RPMI8226 (cell line): ENCODE measurements around the gene SPG7.

Experiments
- DNase-seq: peaks from one replicate; pipeline ENCODE4 v3.0.0-alpha.2; 2015

The SPG7 gene

DNA sequence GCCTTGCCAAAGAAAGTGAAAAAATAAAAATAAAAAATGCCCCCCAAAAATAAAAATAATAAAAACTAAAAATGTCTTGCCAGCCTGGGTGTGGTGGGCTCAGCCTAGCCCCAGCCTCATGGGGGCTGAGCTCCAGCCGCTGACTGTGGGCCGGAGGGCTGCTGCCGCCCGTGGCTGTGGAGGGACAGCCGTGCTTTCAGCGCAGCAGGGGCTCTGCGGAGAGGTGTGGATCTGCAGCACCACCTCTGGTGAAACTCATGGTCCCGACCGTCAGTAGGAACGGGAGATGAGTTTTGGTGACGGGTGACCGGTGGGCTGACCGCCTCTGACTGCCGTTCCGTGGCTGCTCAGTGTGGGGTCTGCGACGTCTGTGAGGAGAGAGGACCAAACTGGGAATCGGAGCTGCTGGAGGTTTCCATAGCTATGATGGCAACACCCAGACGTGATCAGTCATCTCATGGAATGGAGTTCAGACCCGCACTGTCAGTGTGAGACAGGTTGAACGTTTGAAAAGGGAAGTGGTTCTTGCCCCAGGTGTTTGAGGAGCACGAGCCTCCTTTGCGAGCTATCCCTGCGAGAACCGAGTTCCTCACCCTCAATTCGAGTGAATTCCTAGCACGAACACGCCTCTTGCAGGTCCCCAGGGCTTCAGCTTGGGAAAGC, 40.3 kb downstream of the SPG7 start:
- DNase-seq: no peak

DNA sequence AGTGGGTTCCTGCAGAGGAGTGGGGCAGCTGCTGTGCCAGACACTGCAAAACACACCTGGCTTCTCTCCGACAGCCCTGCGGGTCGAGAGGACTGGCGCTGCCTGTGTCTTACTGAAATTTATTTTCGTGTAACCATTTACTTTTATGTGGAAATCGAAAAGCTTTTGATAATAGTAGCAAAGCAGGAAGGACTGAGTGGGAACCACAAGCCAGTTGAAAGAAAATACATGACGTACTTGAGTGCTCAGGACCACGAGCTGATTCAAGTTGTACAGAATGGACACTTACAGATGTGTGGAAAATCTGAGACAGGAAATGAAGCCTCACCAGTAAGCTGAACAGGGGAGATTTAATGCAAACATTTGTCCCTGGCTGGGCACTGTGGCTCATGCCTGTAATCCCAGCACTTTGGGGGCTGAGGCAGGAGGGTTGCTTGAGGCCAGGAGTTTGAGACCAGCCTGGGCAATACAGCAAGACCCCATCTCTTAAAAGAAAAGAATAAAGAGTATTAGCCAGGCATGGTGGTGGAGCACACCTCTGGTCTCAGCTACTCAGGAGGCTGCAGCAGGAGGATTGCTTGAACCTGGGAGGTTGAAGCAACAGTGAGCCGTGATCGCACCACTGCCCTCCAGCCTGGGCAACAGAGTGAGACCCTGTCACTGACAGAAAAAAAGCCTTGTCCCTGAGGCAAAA, 41.0 kb downstream of the SPG7 start:
- DNase-seq: no peak

GRCh38 chr16:89550421-89551007, 42.3 kb downstream of the SPG7 start:
- DNase-seq: no peak

GRCh38 chr16:89552329-89552728, 44.1 kb downstream of the SPG7 start:
- no peak for DNase-seq

DNA sequence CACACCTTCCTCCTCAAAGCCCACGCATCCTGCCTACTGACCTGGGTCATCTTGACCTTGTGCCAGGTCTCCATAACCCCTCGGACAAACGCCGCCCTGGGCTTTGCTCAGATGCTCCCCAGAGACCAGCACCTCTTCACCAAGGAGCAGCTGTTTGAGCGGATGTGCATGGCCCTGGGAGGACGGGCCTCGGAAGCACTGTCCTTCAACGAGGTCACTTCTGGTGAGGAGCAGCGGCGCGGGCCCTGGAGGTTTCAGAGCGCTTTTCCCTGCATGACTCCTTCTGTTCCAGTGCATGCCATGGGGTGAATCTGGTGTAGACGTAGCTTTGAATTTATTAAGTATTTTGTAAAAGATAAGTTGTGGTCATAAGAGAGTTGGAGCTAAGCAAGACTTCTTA, 44.7 kb downstream of the SPG7 start:
- DNase-seq: no peak

DNA sequence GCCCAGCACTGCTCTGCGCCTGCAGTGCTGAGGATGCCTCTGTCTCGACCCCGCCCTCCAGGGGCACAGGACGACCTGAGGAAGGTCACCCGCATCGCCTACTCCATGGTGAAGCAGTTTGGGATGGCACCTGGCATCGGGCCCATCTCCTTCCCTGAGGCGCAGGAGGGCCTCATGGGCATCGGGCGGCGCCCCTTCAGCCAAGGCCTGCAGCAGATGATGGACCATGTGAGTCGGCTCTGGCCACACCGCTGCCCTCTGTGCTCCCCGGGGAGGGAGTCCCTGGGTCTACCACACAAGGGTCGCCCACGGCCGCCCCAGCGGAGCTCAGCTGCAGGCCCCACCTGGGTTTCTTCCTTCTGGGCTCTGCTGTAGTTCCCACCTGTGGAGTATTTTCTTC, 45.5 kb downstream of the SPG7 start:
- no peak for DNase-seq

GRCh38 chr16:89554343-89554742, 46.1 kb downstream of the SPG7 start:
- no peak for DNase-seq

DNA sequence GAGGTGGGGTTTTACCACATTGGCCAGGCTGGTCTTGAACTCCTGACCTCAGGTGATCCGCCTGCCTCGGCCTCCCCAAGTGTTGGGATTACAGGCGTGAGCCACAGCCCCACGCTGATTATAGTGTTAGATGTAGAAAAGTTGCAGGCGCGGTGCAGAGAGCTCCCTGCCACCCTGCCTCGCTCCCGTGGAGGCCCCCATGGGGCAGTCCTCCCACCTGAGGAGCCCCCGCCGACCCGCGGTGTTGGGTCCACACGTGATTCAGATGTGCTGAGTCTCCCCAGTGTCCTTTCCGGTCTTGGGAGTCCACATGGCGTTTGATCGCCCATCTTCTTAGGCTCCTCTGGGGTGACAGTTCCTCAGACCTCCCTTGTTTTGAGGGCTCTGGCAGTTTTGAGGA, 47.1 kb downstream of the SPG7 start:
- DNase-seq: no peak

- no peak for DNase-seq
Observed at GRCh38 chr16:89555780-89556179, 47.6 kb downstream of the SPG7 start.

- DNase-seq: peak; percentile 53
Observed at GRCh38 chr16:89556750-89557689, 48.8 kb downstream of the SPG7 start.

- DNase-seq: no peak
Observed at GRCh38 chr16:89557690-89558490, 49.7 kb downstream of the SPG7 start.

DNA sequence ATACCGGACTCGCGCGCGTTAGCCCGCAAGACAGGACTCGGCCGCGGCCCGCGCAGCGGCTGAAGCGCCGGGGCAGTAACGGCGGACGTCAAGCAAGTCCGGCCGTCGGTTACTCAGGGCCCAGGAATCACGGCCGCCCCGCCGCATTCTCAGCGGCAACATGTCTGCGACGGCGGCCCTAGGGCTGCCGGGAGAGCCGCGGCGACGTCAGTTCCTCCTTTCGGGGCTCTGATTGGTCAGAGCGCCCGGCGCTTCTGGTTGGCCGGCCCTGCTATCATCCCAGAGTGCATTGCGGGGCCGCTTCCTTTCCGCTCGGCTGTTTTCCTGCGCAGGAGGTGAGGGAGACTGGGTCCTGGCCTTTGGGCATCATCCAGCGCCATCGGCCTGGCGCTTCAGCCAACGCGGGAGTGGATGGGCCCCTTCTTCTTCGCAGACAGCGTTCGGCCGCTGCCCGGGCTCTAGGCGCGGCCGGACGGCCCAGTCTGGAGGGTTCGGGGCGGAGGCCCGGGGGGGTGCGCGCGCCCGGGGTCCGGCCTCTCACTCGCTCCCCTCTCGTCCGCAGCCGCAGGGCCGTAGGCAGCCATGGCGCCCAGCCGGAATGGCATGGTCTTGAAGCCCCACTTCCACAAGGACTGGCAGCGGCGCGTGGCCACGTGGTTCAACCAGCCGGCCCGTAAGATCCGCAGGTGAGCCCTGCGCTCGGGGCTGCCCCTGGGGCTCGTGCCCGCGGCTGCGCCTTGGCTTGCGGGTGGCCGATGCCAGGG, 52.4 kb downstream of the SPG7 start, which contains the start of gene RPL13:
Gene RPL13 (plus strand): TSS at position 305 of the 764 bp plus-strand sequence. CDS start 278 bp downstream, at position 583.
- DNase-seq: peak; percentile 93

DNA sequence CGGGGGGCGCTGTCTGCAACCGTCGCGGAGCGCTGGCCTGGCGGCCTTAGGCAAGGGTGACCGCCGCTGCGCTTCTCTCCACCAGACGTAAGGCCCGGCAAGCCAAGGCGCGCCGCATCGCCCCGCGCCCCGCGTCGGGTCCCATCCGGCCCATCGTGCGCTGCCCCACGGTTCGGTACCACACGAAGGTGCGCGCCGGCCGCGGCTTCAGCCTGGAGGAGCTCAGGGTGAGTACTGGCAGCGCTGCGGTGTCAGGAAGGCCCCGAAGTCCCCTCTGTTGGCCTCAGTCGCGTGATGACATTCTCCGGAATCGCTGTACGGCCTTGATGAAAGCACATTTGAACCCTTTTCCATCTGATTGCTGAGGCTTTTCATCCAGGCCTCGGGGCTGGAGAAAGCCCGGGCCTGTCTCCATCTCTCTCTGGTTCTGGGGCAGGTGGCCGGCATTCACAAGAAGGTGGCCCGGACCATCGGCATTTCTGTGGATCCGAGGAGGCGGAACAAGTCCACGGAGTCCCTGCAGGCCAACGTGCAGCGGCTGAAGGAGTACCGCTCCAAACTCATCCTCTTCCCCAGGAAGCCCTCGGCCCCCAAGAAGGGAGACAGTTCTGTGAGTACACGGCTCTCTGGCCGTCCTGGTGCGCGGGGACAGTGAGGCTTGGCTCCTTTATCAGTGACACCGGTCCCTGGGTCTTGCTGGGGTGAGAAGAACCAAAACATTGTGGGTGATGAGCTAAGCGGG, 53.1 kb downstream of the SPG7 start:
- peak; percentile 25 for DNase-seq

DNA sequence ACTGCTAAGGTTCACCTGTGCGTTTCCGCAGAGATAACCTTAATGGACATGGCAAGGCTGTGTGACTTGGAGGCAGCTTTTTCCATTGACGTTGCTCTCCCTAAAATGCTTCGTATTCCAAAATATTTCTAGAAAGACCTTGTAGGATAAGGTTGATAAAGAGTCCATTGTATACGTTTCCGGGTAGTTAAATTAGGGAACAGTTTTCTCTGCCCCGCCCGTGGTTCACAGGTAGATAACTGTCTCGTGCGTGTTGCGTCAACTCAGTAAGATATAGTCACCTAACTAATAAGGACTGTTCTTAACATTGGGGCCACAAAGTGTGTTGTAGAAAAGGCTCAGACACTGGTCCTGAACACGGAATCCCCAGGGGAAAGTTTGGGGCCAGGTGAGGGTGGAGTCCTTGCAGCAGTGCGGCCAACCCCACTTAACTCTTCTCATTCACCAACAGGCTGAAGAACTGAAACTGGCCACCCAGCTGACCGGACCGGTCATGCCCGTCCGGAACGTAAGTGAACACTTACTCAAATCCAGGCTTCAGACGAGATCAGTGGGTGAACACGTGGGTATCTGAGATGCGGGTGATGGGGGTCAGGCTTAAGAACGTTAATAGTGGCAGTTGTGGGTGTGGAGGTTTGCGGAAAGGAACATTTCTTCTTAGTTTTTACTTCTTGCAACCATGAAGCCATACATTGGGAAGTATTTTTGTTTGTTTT, 53.8 kb downstream of the SPG7 start:
- no peak for DNase-seq

GRCh38 chr16:89562939-89563338, 54.7 kb downstream of the SPG7 start:
- DNase-seq: no peak

GRCh38 chr16:89563639-89564392, 55.6 kb downstream of the SPG7 start:
- DNase-seq: no peak

DNA sequence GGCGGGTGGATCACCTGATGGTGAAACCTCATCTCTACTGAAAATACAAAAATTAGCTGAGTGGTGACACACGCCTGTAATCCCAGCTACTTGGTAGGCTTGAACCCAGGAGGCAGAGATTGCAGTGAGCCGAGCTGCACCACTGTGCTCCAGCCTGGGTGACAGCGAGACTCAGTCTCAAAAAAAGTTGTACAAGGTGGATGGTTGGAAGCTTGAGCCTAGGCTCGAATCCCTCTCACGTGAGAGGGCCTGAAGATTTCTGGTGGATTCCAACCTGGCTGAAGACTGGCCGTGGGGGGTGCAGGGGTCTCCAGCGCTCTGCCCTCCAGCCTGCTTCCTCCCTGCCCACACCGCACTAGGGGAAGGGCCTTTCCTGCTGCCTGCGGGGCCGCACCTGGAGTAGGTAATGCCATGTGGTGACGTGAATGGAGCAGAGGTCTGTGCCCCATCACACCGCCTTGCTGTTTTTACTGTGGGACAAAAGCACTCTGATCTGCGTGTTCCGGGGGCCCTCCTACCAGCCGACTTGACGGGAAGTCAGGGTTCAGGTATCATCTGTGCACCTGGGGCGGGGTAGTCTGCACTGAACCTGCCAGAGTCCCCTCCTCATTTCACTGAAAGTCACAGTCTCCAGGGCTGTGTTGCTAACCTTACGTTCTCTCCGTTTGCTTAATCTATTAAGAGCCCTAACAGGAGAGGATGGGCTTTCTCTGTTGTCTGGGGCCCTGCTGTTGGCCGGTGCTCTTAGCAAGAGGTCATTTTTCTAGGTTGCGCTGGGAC, 56.5 kb downstream of the SPG7 start:
- no peak for DNase-seq

DNA sequence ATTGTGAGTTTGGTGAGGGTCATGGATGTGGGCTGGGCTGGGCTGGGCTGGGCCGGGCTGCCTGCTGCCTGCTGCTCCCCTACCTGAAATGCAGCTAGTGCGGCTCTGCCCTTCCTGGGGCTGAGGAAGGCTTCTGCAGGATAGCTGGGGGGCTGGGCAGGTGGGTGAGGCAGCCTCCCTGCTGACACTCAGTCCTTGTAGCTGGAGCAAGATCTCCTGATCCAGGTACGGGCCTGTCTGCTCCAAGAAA, 57.0 kb downstream of the SPG7 start:
- no peak for DNase-seq
